Measurements from ENCODE around the gene IL6R.

DNA sequence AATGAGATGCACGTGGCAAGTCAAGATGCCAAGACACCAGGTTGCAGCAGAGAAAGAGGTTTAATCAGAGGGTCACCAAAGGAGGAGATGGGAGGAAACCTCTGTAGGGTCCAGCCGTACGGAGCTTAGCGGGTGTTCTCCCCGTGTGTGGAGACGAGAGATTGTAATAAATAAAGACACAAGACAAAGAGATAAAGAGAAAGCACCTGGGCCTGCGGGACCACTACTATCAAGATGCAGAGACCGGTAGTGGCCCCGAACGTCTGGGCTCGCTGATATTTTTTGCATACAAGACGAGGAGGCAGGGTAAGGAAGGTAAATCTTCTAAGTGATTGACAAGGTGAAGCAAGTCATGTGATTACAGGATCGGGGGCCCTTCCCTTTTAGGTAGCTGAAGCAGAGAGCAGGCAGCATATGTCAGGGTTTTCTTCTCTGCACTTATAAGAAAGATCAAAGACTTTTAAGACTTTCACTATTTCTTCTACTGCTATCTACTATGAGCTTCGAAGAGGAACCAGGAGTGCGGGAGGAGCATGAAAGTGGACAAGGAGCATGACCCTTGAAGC, 55.6 kb downstream of the IL6R start:
- TF ChIP-seq, protein P1, sequence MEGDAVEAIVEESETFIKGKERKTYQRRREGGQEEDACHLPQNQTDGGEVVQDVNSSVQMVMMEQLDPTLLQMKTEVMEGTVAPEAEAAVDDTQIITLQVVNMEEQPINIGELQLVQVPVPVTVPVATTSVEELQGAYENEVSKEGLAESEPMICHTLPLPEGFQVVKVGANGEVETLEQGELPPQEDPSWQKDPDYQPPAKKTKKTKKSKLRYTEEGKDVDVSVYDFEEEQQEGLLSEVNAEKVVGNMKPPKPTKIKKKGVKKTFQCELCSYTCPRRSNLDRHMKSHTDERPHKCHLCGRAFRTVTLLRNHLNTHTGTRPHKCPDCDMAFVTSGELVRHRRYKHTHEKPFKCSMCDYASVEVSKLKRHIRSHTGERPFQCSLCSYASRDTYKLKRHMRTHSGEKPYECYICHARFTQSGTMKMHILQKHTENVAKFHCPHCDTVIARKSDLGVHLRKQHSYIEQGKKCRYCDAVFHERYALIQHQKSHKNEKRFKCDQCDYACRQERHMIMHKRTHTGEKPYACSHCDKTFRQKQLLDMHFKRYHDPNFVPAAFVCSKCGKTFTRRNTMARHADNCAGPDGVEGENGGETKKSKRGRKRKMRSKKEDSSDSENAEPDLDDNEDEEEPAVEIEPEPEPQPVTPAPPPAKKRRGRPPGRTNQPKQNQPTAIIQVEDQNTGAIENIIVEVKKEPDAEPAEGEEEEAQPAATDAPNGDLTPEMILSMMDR (IDR thresholded peaks at IDR 0.05; ENCODE audit: low read length): no peak
- TF ChIP-seq EZH2 (optimal IDR thresholded peaks at IDR 0.05; ENCODE audit: low read depth, low read length) (no peak), EZH2phosphoT487 (IDR thresholded peaks at IDR 0.05; ENCODE audit: low read length) (no peak)

All from MM.1S (cell line).